Measurements from ENCODE around the gene TMEM131. TPM values are rescaled to one million over a fixed set of nuclear protein-coding genes. Genes with fewer than 3 reads are reported as not detected.

TMEM131 gene
- total and polyA plus RNA-seq, 2 of the 8 experiments (the other 6 are each of a cell fraction or from before 2014, with no cell fraction given) = 9.7 to 22.9 TPM

GRCh38 chr2:97889156-97889555 is 106.6 kb downstream of the TMEM131 start (continued):
- TF ChIP-seq CHD7 (IDR thresholded peaks at IDR 0.05; ENCODE audit: insufficient replicate concordance, low read length) (no peak), MAX (IDR thresholded peaks at IDR 0.05) (no peak)

Data from H1 (cell line).